IMR-90 (cell line): ENCODE results near the gene TSPAN32.

Experiments
- CTCF ChIP-seq: conservative IDR thresholded peaks from 2 replicates; pipeline ENCODE4 v1.5.1; 2012; ENCODE audit warnings: mild to moderate bottlenecking, low read depth, low read length, improper control_type of control experiment
- NFE2L2 ChIP-seq: fragments of 150-350 bp; IDR thresholded peaks from 2 replicates; pipeline ENCODE4 v1.6.1; 2016; ENCODE audit warnings: low read depth, mild to moderate bottlenecking, low read length

GRCh38 chr11:2327032-2327431, 25.2 kb downstream of the TSPAN32 start:
- TF ChIP-seq CTCF (no peak), NFE2L2 (no peak)
